ENCODE data around the gene TP53RK. TPM values are rescaled to one million over a fixed set of nuclear protein-coding genes. Genes with fewer than 3 reads are reported as not detected.

The TP53RK gene
- total RNA-seq, 3 donors from 2014 or later, result 7.8 to 10.4 (median 8.2) TPM

GRCh38 chr20:46701057-46701456 is 11.8 kb upstream of the TP53RK start:
- no peaks in the 10 kb centered on the region for H3K4me1 ChIP-seq (ENCODE audit: low read depth)
- H3K9me3 ChIP-seq, result no peaks in the 10 kb centered on the region
- intact Hi-C loops (cut with DNase I, micrococcal nuclease), result no loop called here
- no peak for TF ChIP-seq CTCF (IDR thresholded peaks at IDR 0.05)
- DNase-seq (no peak), ATAC-seq (no peak)
- H3K36me3 ChIP-seq (ENCODE audit: low read depth), result no peaks in the 10 kb centered on the region
- no peak overlapping the region for H3K4me3 ChIP-seq

- TF ChIP-seq CTCF (IDR thresholded peaks at IDR 0.05), result no peak
- intact Hi-C loops (cut with DNase I, micrococcal nuclease), result no loop called here
- Histone ChIP-seq H3K4me3 (no peak overlapping the region), H3K36me3 (ENCODE audit: low read depth) (no peaks in the 10 kb centered on the region), H3K4me1 (ENCODE audit: low read depth) (no peaks in the 10 kb centered on the region), H3K9me3 (no peaks in the 10 kb centered on the region)
- ATAC-seq (no peak), DNase-seq (no peak)
Measured at GRCh38 chr20:46700481-46700880, 11.2 kb upstream of the TP53RK start.

- no peak for TF ChIP-seq CTCF (IDR thresholded peaks at IDR 0.05)
- Histone ChIP-seq H3K36me3 (ENCODE audit: low read depth) (no peaks in the 10 kb centered on the region), H3K4me1 (ENCODE audit: low read depth) (no peaks in the 10 kb centered on the region), H3K9me3 (no peaks in the 10 kb centered on the region), H3K4me3 (no peak overlapping the region)
- ATAC-seq, result peak; percentile 73
- DNase-seq, result no peak
- intact Hi-C loops (cut with DNase I, micrococcal nuclease), result no loop called here
Measured at GRCh38 chr20:46699651-46700359, 10.6 kb upstream of the TP53RK start.

- Histone ChIP-seq H3K9me3 (no peaks in the 10 kb centered on the region), H3K4me3 (no peak overlapping the region), H3K36me3 (ENCODE audit: low read depth) (no peaks in the 10 kb centered on the region), H3K4me1 (ENCODE audit: low read depth) (no peaks in the 10 kb centered on the region)
- intact Hi-C loops (cut with DNase I, micrococcal nuclease), result no loop called here
- no peak for TF ChIP-seq CTCF (IDR thresholded peaks at IDR 0.05)
- ATAC-seq (no peak), DNase-seq (no peak)
Measured at GRCh38 chr20:46698788-46699187, 9.5 kb upstream of the TP53RK start.

- Histone ChIP-seq H3K36me3 (ENCODE audit: low read depth) (no peaks in the 10 kb centered on the region), H3K9me3 (no peaks in the 10 kb centered on the region), H3K4me3 (no peak overlapping the region), H3K4me1 (ENCODE audit: low read depth) (no peaks in the 10 kb centered on the region)
- ATAC-seq (no peak), DNase-seq (no peak)
- TF ChIP-seq CTCF (IDR thresholded peaks at IDR 0.05), result no peak
- intact Hi-C loops (cut with DNase I, micrococcal nuclease), result no loop called here
Measured at GRCh38 chr20:46696791-46697279, 7.6 kb upstream of the TP53RK start.

Measured in mucosa of descending colon (tissue), 3 donors.